22Rv1 (cell line): ENCODE data around the gene RNF223.

Source experiments
- H3K27ac ChIP-seq: fragments of 450-650 bp; 2 replicates; pipeline ENCODE4 v1.5.1; 2017
- CTCF ChIP-seq: fragments of 450-650 bp; IDR thresholded peaks from 2 replicates; pipeline ENCODE4 v1.5.1; 2017; ENCODE audit warnings: mild to moderate bottlenecking
- ZFX ChIP-seq: fragments of 450-650 bp; IDR thresholded peaks from 2 replicates; pipeline ENCODE4 v1.6.1; 2017; ENCODE audit warnings: antibody characterized with exemption, borderline replicate concordance

The RNF223 gene

GRCh38 chr1:1041092-1041523 lies 33.0 kb downstream of the RNF223 start:
- TF ChIP-seq CTCF (no peak), ZFX (no peak)
- no peak overlapping the region for H3K27ac ChIP-seq

GRCh38 chr1:1040004-1040991 lies 33.8 kb downstream of the RNF223 start:
- H3K27ac ChIP-seq, result peak overlapping the region; percentile 73
- TF ChIP-seq ZFX (no peak), CTCF (peak; percentile 38; the same call in 1 of the 2 replicates)

GRCh38 chr1:1039145-1039910 lies 34.8 kb downstream of the RNF223 start:
- TF ChIP-seq CTCF, result no peak
- TF ChIP-seq ZFX, result no peak
- no peak overlapping the region for H3K27ac ChIP-seq

- no peak for TF ChIP-seq CTCF
- TF ChIP-seq ZFX, result no peak
- no peak overlapping the region for H3K27ac ChIP-seq
These were observed 35.4 kb downstream of the RNF223 start for GRCh38 chr1:1038694-1039093.

- TF ChIP-seq CTCF (no peak), ZFX (no peak)
- H3K27ac ChIP-seq, result no peak overlapping the region
These were observed 36.5 kb downstream of the RNF223 start for GRCh38 chr1:1037366-1038327.

GRCh38 chr1:1035291-1035943 lies 38.7 kb downstream of the RNF223 start:
- TF ChIP-seq ZFX, result no peak
- no peak for TF ChIP-seq CTCF

More at GRCh38 chr1:1035291-1035943, 38.7 kb downstream of the RNF223 start:
- no peak overlapping the region for H3K27ac ChIP-seq
